Activated CD4-positive, alpha-beta memory T cell treated with anti-CD3 and anti-CD28 coated beads for 36 hours (primary cell): ENCODE measurements around the gene TNS4. TPM values are rescaled to one million over a fixed set of nuclear protein-coding genes. Genes with fewer than 3 reads are reported as not detected.

Experiments used
- CTCF ChIA-PET: fragments of 350-600 bp; sonication (Branson Sonifier 250); formaldehyde crosslinking; loops from one replicate; lab custom pipeline; 2021; ENCODE audit warnings: antibody characterized with exemption, inconsistent platforms; lab: Charles Lee
- POLR2A ChIA-PET: fragments of 350-600 bp; sonication (Branson Sonifier 250); formaldehyde crosslinking; loops from one replicate; lab custom pipeline; 2021; ENCODE audit warnings: antibody characterized with exemption; lab: Charles Lee
- DNase-seq: peaks from one replicate; pipeline ENCODE4 v3.0.0-alpha.2; 2020
- H3K27ac Mint-ChIP-seq: one replicate; pipeline ENCODE4 v1.8.0; 2021; ENCODE audit warnings: mixed read lengths
- H3K27me3 Mint-ChIP-seq: one replicate; pipeline ENCODE4 v1.8.0; 2021; ENCODE audit warnings: mixed read lengths
- H3K36me3 Mint-ChIP-seq: one replicate; pipeline ENCODE4 v1.8.0; 2021; ENCODE audit warnings: mixed read lengths
- H3K4me1 Mint-ChIP-seq: one replicate; pipeline ENCODE4 v1.8.0; 2021; ENCODE audit warnings: low read depth, mixed read lengths
- H3K4me3 Mint-ChIP-seq: one replicate; pipeline ENCODE4 v1.8.0; 2021; ENCODE audit warnings: mild to moderate bottlenecking, mixed read lengths
- H3K9me3 Mint-ChIP-seq: one replicate; pipeline ENCODE4 v1.8.0; 2021; ENCODE audit warnings: mixed read lengths
- intact Hi-C: fragments of 100-400 bp; cut with micrococcal nuclease; formaldehyde crosslinking; loops from one replicate; pipeline ENCODE4 v1.15.1; 2023
- total RNA-seq, 2 experiments: library from RNA; stranded (reverse); gene quantifications; one replicate each; pipeline ENCODE4 v1.2.3, GENCODE V29; 2021

The TNS4 gene
- total RNA-seq, 2 experiments from 2014 or later: 14.5 to 15.2 TPM

DNA sequence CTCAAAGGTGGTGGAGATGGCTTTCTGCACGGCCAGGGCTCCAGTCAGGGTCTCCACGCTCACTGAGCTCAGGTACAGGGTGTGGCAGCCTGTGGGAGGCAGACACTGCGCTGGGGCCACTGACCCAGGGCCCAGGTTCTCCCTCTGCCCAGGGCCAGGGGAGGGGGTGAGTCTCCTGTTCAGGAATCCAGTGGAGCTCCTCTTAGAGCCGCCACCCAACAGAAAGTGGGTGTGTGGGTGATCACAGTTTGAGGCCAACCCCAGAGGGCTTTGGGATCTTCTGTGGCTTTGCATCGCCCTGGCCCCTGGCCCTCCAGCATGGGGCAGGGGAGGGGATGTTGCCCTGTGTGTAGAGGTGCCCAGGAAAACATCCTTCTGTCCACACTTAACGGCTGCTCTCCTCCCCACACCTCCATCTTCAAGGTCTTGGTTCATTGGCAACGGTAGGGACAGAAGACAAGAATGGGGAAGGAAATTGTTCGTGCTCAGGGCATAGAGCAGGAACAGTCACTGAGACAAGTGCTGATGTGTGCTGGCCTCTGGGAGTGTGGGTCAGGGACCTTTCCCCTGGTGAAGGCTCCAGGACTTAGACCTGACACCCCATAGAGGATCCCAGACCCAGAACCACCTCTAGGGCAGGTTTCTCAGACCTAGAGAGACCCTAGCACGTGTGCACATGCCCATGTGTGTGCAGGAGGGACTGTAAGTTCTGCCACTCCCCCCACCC, 21.5 kb downstream of the TNS4 start:
- peaks cover 11% of the 10 kb centered on the region for H3K36me3 Mint-ChIP-seq
- ChIA-PET POLR2A (interaction anchor here (0.9 to 3.7 kb wide), 11 partner anchors 8 to 83 kb away, joined by 3 to 36 read pairs (median 4); no protein-coding TSS in a partner anchor), CTCF (interaction anchor here (0.9 to 2.3 kb wide), 5 partner anchors 52 to 83 kb away, joined by 3 to 16 read pairs (median 4); no protein-coding TSS in a partner anchor)
- peak overlapping the region; percentile 76 for H3K4me3 Mint-ChIP-seq
- peaks cover 64% of the 10 kb centered on the region for H3K4me1 Mint-ChIP-seq
- H3K9me3 Mint-ChIP-seq: no peaks in the 10 kb centered on the region
- H3K27me3 Mint-ChIP-seq: no peaks in the 10 kb centered on the region
- DNase-seq: no peak
- H3K27ac Mint-ChIP-seq: peak overlapping the region; percentile 98
- intact Hi-C loops: loop anchor here (1.0 to 2.0 kb wide), 7 partner anchors 35 to 157 kb away; no protein-coding TSS in a partner anchor

DNA sequence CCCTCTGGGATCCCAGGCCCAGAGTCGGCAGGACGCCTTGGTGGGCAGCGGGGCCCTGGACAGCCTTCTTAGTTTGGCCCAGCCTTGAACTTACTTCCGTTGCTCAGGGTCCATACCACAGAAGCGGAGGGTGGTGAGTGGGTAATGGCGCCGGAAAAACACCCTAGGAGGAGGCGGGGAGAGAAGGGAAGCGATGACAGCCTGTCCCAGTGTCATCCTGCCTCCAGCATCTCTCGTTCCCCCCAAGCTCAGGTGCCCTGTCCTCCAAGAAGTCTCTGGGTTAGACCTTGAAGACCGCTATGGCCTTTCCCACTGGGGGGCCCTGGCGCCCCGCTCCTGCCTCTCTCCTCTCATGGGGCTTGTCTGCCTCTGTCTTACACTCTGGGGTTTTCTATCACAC, 22.9 kb downstream of the TNS4 start:
- intact Hi-C loops: no loop called here
- ChIA-PET POLR2A (interaction anchor here (3.7 kb wide), 1 partner anchor 54 kb away, joined by 36 read pairs; no protein-coding TSS in a partner anchor), CTCF (interaction anchor here (1.2 to 5.5 kb wide), 3 partner anchors 55 to 85 kb away, joined by 3 to 93 read pairs (median 4); no protein-coding TSS in a partner anchor)
- no peaks in the 10 kb centered on the region for H3K27me3 Mint-ChIP-seq
- H3K4me1 Mint-ChIP-seq: peaks cover 53% of the 10 kb centered on the region
- no peak for DNase-seq
- H3K36me3 Mint-ChIP-seq: peaks cover 11% of the 10 kb centered on the region
- no peaks in the 10 kb centered on the region for H3K9me3 Mint-ChIP-seq
- no peak overlapping the region for H3K4me3 Mint-ChIP-seq
- H3K27ac Mint-ChIP-seq: peak overlapping the region; percentile 75

DNA sequence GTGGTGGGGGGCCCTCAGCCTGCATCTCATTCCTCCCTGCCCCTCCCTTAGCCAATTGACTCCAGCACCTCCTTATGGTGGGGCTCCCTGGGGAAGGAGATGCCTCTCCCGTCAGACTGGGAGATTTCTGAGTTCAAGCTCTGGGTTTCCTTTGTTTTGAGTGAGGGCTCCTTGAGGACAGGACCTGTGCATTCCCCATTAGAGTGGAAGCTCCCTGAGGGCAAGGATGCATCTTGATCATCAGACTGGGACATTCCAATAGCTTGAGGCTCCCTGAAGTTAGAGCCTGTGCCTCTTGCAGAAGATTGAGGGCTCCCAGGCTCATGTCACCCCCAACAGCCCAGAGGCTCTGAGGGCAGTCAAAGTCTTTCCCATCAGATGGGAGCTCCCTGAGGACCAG, 23.6 kb downstream of the TNS4 start:
- Mint-ChIP-seq H3K4me3 (no peak overlapping the region), H3K36me3 (peaks cover 11% of the 10 kb centered on the region), H3K9me3 (no peaks in the 10 kb centered on the region), H3K27me3 (no peaks in the 10 kb centered on the region), H3K4me1 (peaks cover 51% of the 10 kb centered on the region), H3K27ac (no peak overlapping the region)
- ChIA-PET POLR2A (no interaction called here), CTCF (interaction anchor here (0.8 to 5.5 kb wide), 5 partner anchors 8 to 62 kb away, joined by 3 to 93 read pairs (median 10); partner anchors contain the start of gene TOP2A)
- no peak for DNase-seq
- intact Hi-C loops: no loop called here

DNA sequence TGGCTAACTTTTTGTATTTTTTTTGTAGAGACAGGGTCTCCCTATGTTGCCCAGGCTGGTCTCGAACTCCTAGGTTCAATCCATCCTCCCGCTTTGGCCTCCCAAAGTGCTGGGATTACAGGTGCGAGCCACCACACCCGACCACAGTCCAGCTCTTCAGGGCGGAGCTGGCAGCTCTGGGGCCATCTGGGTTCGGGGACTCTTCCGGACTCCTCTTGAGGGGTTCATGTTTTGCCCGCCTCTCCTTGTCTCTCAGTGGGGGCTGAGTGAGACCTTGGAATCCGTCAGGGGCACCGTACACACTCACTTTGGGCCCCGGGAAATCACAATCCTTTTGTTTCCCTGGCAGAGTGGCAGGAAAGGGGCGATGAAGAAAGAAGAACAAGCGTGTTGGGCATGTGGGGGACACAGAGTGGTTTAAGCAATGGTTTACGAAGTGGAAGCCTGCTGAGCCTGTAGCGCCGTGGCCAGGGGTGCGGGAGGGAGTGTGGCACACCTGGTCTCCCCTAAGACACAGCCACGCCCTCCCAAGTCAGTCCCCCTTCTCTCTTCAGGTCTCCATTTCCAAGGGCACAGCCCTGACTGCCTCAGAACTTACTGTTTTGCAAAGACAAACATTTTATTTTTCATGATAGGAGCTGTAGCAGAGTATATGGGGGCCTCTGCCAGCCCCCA, 26.1 kb downstream of the TNS4 start:
- ChIA-PET CTCF (interaction anchor here (0.6 to 5.5 kb wide), 38 partner anchors 10 to 118 kb away, joined by 3 to 93 read pairs (median 6); partner anchors contain the start of genes IGFBP4, TNS4 and TOP2A), POLR2A (interaction anchor here (0.6 to 1.7 kb wide), 4 partner anchors 10 to 153 kb away, joined by 3 to 10 read pairs (median 4); no protein-coding TSS in a partner anchor)
- no peak overlapping the region for H3K4me3 Mint-ChIP-seq
- intact Hi-C loops: no loop called here
- H3K9me3 Mint-ChIP-seq: no peaks in the 10 kb centered on the region
- peaks cover 11% of the 10 kb centered on the region for H3K36me3 Mint-ChIP-seq
- DNase-seq: no peak
- no peak overlapping the region for H3K27ac Mint-ChIP-seq
- no peaks in the 10 kb centered on the region for H3K27me3 Mint-ChIP-seq
- peaks cover 27% of the 10 kb centered on the region for H3K4me1 Mint-ChIP-seq

DNA sequence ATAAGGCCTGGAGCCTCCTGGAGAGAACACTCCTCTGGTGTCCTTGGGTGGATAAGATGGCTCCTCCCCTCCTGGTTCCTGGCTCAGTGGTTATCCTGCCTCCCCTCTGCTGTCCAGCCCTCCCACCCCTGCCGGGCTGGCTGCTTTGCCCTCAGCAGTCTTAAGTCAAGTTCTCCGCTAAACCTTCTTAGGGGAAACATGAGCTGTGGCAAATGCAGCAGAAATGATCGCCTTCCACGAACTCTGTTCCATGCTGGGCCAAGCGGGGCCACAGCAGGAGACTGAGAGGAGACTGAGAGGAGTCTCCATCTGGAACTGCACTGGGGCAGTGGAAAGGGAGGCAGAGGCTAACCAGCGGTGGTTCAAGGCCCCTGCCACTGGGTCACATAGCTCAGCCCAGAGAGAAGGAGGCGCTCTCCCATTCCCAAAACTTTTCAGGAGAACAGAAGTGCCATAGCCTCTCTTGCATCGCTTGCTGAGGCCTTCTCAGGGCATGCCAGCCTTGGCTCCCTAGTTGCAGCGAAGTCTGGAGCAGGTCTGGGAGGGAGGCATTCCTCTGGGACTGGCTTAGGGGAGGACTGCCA, 26.9 kb downstream of the TNS4 start:
- DNase-seq: no peak
- Mint-ChIP-seq H3K4me1 (peaks cover 19% of the 10 kb centered on the region), H3K27me3 (no peaks in the 10 kb centered on the region), H3K9me3 (no peaks in the 10 kb centered on the region), H3K36me3 (peaks cover 8% of the 10 kb centered on the region), H3K4me3 (no peak overlapping the region), H3K27ac (peak overlapping the region; percentile 24)
- CTCF ChIA-PET: interaction anchor here (2.5 to 5.5 kb wide), 3 partner anchors 19 to 86 kb away, joined by 17 to 93 read pairs (median 24); no protein-coding TSS in a partner anchor
- POLR2A ChIA-PET: no interaction called here
- intact Hi-C loops: no loop called here

DNA sequence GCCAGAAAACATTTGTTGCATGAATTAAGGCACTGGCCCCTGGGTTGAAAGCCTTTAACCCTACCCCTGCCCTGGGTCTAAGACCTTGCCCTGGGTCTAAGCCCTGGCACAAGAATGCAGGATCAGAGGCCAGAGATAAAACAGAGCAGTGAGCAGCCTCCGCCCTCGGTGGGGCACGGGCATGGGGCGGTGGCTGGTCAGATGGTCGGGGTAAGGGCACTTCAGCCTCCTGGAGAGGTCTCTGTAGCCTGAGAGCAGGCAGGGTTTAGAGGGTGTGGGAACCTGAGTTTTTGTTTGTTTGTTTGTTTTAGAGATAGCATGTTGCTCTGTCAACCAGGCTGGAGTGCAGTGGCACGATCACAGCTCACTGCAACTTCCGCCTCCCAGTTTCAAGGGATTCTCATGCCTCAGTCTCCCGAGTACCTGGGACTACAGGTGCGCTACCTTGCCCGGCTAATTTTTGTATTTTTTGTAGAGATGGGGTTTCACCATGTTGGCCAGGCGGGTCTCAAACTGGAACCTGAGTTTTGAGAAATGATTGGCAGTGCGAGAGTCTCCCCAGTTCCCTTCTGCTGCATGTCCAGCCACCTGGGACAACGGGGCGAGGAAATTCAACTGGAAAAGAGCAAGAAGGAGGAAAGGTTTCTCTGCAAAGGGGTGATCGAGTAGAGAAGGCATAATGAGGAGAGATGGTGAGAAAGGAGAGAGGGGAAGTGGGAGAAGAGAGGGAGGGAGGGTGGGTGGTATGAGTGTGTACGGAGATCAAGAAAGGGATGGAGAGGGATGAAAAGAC, 27.7 kb downstream of the TNS4 start:
- H3K4me1 Mint-ChIP-seq: peaks cover 11% of the 10 kb centered on the region
- no peaks in the 10 kb centered on the region for H3K9me3 Mint-ChIP-seq
- peaks cover 6% of the 10 kb centered on the region for H3K36me3 Mint-ChIP-seq
- H3K4me3 Mint-ChIP-seq: no peak overlapping the region
- intact Hi-C loops: no loop called here
- ChIA-PET POLR2A (no interaction called here), CTCF (interaction anchor here (2.8 to 5.5 kb wide), 2 partner anchors 60 to 87 kb away, joined by 17 to 93 read pairs; no protein-coding TSS in a partner anchor)
- H3K27ac Mint-ChIP-seq: no peak overlapping the region
- H3K27me3 Mint-ChIP-seq: no peaks in the 10 kb centered on the region
- no peak for DNase-seq

DNA sequence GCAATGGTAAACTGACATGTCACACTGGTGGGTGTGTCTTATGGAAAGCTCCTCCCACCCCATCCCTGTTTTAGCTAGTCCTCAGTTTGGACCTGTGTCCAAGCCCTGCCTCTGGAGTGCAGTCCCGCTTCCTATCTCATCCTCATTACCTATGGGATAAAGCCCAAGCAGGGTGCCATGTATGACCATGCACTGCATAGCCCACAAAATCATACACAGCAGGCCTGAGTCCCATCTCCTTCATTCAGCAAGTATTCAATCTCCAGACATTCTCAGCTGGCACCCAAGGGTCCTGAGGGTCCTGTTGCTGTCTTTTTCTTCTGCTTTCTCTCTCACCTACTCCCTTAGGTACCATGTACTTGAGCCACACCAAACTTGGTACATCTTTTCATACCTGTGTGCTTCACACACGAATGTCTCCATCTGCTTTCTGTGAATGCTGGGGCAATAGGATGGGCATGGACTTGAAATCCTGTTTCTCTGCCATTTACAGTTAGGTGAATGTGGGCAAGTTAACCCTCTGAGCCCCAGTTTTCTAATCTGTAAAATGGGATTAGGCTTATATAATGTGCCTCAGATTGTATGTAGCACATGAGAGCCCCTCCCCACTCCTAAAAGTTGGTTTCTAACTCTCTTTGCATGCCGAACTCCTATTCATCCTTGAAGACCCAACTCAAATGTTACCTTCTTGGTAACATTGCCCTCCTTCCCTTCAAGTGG, 28.5 kb downstream of the TNS4 start:
- Mint-ChIP-seq H3K9me3 (no peaks in the 10 kb centered on the region), H3K27me3 (no peaks in the 10 kb centered on the region), H3K27ac (no peak overlapping the region), H3K4me1 (peaks cover 4% of the 10 kb centered on the region), H3K36me3 (peaks cover 4% of the 10 kb centered on the region), H3K4me3 (no peak overlapping the region)
- intact Hi-C loops: no loop called here
- CTCF ChIA-PET: interaction anchor here (5.5 kb wide), 1 partner anchor 61 kb away, joined by 93 read pairs; no protein-coding TSS in a partner anchor
- no peak for DNase-seq
- POLR2A ChIA-PET: interaction anchor here (0.8 kb wide), 1 partner anchor 8 kb away, joined by 4 read pairs; no protein-coding TSS in a partner anchor

DNA sequence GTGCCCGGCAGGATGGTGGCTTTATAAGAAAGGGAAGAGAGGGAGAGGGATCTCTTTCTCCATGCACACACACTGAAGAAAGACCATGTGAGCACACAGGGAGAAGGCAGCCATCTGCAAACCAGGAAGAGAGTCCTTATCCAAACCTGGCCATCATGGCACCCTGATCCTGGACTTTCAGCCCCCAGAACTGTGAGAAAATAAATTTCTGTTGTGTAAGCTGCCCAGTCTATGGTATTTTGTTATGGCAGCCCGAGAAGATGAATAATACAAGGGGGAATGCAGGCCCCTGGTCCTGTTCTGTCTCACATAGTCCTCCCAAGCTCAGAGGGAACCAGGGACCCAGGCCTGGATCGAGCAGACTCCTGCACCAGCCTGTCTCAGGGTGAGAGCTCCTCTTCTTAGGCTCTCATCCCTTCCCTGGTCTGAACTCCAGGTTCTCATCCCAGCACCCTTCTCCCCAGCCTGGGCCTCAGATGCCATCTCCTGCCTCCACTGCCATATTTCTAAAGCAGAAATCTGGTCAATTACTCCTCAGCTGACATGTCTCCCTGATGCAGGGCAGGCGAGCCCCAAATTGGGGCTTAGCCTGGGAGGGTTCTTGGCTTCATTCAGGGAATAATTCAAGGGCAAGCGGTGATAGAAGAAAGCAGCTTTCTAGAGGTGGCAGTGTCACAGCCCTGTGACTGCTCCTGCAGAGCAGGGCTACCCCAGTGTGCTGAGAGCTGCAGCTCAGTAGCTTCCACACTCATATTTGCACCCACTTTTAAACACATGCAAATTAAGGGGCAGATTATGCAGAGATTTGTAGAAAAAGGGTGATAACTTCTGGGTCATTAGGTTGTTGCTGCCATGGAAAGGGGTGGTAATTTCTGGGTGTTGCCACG, 29.3 kb downstream of the TNS4 start:
- no peaks in the 10 kb centered on the region for H3K27me3 Mint-ChIP-seq
- ChIA-PET POLR2A (interaction anchor here (0.8 kb wide), 1 partner anchor 8 kb away, joined by 4 read pairs; no protein-coding TSS in a partner anchor), CTCF (no interaction called here)
- H3K36me3 Mint-ChIP-seq: no peaks in the 10 kb centered on the region
- no peak overlapping the region for H3K4me3 Mint-ChIP-seq
- H3K9me3 Mint-ChIP-seq: no peaks in the 10 kb centered on the region
- no peak overlapping the region for H3K27ac Mint-ChIP-seq
- no peak for DNase-seq
- intact Hi-C loops: no loop called here
- peaks cover 2% of the 10 kb centered on the region for H3K4me1 Mint-ChIP-seq

DNA sequence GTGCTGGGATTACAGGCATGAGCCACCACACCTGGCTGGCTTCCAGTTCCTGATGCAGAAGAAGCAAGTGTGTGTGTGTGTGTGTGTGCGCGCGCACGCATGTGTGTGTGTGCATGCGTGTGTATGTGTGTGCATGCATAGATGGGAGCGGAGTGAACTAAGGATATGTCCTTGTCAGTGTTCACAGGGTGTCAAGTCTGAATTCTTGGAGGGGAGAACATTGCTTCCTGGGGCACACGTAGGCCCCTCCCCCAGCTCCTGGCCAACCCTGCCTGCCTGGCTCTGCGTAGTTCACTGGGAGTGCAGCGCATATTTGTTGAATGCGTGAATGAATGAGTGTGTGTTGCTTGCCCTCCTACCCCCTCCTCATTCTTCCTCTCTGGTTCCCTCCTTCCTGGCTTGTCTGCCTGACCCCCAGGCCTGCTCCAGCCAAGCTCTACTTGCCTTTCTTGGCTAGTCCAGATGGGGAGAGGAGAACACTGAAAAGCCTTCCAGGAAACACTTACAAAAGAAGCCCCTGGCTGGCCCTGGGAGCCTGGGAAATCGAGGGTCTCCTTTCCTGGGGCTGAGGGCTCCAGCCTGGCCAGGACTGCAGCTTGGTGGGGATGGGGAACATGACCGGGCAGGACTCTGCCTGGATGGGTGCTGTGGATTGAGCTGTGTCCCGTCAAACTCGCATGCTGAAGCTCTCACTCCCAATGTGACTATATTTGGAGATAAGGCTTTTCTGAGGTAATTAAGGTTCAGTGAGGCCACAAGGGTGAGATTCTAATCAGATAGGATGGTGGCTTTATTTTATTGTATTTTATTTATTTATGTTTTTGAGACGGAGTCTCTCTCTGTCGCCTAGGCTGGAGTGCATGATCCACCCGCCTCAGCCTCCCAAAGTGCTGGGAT, 30.2 kb downstream of the TNS4 start:
- Mint-ChIP-seq H3K4me1 (peaks cover 1% of the 10 kb centered on the region), H3K27ac (no peak overlapping the region), H3K36me3 (no peaks in the 10 kb centered on the region), H3K9me3 (no peaks in the 10 kb centered on the region), H3K4me3 (no peak overlapping the region), H3K27me3 (no peaks in the 10 kb centered on the region)
- ChIA-PET CTCF (interaction anchor here (0.7 kb wide), 1 partner anchor 109 kb away, joined by 3 read pairs; no protein-coding TSS in a partner anchor), POLR2A (no interaction called here)
- intact Hi-C loops: no loop called here
- DNase-seq: no peak
